Stimulated activated naive CD4-positive, alpha-beta T cell treated with Interleukin-2 at 50 U/mL for 16 hours (primary cell): ENCODE measurements around the gene GTF2I.
"Not testable (repeated sequence)": the region's sequence is repeated elsewhere in the genome, so short reads cannot be mapped to it uniquely, and the experiment has no call there.

Source experiments
- DNase-seq: peaks from one replicate; lab custom pipeline; 2025; lab: John Stamatoyannopoulos, UW

Gene GTF2I

DNA sequence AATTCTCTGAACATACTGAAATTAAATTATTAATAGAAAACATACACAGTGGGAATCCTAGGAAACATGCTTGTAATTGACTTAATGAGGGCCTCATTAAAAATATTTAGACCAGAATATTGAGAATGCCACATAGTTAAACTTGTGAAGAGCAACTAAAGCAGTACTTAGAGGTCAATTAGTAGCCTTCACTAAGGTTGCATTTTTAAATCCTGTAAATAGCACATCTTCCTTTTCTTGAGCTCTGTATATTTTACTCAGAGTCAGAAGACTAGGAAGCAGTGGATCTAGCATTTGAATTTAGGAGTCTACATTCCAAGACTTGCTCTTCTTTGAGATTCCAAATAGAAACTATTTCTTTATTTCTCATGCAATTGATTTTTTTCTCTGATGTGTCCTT is 56.0 kb downstream of the GTF2I start:
- no peak for DNase-seq

DNA sequence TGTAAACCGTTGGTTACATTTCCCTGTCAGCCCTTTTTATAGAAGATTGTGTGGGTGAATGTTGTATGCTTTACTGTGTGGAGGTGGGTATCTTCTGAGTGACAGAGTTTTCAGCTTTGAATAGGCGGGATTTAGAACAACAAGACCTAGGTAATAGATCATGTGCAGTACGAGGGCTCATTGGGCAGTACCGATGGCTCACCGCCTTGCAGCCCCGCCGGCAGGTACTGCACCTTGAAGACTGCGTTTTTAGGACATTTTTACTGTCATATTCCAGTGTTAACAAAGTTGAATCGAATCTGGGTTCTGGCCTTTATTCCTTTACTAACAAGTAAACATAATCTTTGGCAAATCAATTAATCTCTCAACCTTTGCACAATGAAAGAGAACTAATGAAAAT is 60.4 kb downstream of the GTF2I start:
- no peak for DNase-seq

DNA sequence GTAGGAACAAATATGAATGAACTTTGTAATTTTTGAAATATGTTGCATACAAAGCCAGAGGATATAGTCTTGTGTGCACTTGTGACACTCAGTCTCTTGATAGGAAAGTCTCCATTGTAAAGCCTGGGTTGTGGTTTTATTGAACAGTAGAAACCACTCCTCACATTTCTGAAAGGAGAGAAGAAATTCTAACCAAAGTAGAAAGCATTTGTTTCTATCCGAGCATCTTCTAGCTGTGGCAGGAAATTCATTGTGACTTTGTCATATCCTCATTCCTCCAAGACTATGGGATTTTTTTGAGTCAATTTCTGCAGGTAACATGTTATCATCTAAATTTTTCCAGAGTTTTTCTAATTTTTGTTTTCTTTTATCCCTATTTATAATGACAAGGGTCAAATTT is 60.8 kb downstream of the GTF2I start:
- no peak for DNase-seq

DNA sequence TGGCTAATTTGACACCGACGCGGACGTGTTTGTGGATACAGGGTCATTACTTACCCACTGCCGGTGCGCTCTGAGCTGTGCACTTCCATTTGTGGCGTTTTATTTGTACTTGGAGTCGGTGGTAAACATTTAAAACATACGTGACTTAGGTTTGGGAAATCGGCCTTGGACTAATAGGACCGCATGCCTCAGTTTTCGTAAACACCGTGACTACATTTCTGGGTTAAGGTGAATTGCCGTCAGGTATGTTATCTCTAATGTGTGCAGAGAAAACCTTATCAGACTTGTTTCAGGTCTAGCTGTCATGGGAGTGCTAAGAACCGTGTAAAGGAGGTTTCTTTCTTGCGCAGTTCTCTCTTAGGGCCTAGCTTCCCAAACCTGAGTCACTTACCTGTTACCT is 64.6 kb downstream of the GTF2I start:
- no peak for DNase-seq

DNA sequence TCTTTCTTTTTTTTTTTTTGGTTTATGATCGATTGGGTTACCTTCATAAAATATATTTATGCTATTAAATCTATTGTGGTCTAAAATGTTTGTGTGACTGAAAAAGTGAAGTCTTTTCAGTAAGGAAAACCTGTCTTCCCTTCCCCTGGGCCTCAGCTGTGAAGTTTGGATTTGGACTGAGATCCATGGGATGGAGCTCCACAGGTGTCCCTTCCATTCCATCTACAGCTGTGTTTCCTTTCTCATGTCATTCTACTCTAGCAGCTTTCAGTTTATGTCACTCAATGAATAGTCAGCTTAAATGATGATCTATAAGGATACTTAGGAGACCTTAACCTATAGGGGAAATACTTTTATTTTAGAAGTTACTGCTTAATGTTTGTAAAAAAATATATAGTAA is 68.3 kb downstream of the GTF2I start:
- DNase-seq = no peak

DNA sequence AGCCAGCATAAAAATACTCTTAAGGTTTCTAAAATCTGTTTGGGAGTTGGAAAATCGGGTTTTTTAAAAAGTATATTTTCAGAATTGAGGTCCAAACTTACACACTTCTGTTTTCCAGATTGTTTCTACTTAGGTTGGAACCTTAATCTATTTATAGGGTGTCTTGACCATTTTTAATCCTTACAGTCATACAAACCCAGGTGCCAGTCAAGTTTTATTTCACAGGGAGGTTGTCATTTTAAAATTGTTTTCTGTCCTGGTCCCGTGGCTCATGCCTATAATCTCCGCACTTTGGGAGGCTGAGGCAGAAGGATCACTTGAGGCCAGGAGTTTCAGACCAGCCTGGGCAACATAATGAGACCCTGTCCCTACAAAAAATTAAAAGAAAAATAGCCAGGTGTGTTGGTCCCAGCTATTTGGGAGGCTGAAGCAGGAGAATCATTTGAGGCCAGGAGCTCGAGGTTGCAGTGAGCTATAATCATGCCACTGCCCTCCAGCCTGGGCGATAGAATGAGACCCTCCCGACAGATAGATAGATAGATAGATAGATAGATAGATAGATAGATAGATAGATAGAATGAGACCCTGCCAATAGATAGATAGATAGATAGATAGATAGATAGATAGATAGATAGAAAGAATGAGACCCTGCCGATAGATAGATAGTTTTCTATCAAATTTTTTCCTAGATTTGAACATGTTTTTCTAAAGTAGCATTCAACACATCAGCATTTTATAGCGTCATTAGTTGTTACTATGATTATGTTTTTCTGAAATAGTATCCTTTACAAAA is 69.0 kb downstream of the GTF2I start:
- no peak for DNase-seq

DNA sequence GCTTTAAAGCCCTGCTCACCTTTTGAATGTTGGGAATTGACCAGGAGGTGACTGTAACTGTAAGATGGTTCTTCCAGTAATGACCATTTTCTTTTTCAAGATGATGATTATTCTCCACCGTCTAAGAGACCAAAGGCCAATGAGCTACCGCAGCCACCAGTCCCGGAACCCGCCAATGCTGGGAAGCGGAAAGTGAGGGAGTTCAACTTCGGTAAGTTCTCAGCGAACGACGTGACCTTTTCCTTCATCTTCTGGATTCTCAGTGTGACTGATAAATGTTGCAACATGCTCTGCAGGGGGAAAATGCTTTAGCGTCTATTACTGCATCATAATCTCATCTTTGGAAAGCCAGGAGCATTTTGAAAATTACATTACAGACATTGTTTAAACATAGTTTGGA is 71.2 kb downstream of the GTF2I start:
- not testable (repeated sequence) for DNase-seq

DNA sequence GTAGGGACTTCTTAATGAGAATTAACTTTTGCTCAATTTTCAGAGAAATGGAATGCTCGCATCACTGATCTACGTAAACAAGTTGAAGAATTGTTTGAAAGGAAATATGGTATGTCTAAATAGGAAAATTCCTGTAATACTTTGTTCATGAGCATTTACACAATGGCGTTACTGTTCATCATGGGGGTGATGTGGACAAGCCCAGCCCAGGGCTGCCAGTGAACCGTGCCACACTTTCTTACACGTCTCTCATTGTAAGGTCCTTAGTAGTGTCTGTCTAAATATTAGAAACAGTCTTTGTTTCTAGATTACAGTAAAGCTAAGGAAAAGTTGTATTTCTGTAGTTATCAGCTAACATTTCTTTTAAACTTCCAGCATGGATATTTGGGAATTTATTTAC is 72.7 kb downstream of the GTF2I start:
- DNase-seq = not testable (repeated sequence)

DNA sequence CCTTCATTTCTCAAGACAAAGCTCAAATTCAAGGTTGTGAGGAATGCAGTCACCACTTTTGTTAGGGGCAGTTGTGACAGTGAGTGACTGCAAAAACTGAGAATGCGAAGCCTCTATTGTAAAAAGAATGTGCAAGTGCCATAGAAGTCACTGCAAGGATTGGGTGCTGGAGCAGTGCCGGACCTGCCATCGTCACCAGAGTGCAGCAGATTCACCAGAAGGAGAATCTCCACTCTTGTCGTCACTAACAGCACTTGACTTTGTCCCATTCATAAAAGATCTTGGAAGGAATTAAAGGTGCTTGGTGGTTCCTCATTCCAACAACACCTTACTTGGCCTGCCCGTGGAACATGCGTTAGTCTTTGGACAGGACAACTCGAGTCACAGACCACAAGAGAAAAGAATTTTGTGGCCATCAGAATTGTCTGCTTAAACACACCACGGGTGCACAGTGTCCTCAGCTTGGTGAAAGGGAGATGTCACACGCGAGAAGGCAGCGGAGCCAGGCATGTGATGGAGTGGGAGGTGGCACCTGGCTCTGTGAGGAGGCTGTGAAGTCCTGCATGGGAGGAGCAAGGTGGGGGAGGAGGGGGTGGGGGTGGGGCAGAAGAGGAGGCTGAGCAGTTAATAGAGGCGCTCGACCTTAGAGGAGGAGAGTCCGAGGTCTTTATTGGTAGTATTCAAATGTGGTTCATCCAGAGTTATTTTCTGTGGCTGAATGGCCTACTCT is 82.6 kb downstream of the GTF2I start:
- DNase-seq = not testable (repeated sequence)

DNA sequence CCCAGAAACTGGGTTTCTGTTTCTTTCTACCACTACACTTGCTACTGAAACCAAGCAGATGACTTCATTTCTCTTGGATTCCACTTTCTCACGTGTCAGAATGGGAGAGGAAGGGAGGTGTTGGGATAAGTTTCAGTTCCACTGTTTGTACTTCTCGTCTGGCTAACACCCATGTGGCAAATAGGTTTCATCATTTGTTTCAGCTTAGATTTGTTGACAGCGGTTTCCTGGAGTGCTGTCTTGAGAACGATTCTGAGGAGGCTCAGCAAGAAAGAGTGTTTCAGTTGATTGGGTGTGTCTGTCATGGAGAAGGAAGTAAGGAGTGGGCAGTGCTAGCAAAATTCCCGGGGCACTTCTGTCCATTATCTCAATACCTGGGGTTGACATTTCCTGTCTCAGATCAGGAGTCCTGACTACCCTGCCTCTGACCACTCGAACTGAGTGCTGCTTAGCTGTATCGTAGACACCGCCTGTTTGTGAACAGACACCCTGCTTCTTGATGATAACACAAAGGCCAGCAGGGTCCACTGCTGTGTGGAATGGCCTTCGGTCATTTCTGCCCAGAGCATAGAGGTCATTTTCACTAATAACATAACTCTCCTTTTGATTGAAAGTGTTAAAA is 86.5 kb downstream of the GTF2I start:
- not testable (repeated sequence) for DNase-seq

DNA sequence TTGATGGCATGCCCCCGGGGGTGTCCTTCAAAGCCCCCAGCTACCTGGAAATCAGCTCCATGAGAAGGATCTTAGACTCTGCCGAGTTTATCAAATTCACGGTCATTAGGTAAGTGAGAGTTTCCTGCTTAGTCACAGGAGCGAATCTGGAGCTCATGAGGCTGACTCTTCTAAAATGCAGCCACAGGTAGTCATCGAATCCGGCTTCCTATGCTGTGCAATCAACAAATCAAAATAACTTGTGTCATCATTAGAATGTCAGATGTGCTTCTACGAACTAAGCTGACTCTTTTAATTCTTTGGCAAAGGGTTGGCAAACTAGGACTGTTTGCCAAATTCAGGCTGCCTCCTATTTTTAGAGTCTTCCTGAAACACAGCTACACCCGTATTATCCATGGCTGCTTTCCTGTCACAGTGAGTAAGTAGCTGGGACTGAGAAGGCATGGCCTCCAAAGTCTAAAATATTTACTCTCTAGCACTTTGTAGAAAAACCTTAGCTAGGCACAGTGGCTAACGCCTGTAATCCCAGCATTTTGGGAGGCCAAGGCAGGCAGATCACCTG is 96.5 kb downstream of the GTF2I start:
- DNase-seq = not testable (repeated sequence)

DNA sequence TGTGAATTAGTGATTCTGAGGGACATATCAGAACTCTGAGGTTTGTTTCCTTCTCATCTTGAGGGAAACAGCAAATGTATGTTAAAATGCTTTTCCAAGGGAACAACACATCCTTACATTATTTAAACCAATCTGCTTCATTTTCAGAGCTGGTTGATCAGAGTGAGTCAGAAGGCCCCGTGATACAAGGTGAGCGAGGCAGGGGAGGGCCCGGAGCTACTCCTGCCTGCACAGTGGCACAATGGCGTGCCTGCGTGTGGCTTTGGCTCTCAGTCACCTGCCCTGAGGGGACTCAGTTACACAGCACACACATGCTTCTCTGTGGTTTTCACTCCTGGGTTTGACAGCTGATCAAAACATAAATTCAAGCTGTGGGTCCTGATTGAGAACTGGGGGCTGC is 99.2 kb downstream of the GTF2I start:
- DNase-seq = not testable (repeated sequence)

DNA sequence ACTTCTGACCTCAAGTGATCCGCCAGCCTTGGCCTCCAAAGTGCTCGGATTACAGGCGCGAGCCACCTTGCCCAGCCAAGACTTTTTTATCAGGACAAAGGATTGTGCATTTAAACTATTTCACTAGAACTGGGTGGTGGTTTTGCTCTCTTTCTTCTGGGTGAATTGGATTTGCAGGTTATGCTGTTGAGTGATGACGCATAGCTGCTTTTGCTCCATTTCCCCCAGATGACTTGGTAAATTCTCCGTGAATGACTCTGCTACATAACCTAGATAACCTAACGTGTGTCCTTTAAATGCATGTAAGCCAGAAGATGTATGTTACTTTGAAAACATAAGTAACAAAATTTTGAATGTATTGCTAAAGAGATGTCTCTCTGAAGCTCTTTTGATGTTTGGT is 100.8 kb downstream of the GTF2I start:
- DNase-seq = not testable (repeated sequence)

DNA sequence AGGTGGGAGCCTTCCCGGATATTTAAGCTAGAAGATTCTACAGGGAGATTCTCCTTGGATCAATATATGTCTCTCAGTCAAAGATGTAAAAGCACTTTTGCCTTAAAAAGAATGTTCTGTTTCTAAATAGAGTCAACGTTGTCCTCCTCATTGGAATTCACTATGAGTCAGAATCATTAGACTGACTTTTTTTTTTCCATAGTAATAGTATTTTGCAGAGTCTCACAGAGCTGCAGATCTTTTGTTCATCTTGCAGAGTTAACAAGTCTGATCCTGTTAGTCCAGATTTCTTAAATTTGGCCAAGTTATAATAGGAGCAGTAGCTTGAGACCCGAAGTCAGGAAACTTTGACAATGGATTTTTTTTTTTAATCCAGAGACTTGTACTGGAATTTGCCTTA is 101.5 kb downstream of the GTF2I start:
- not testable (repeated sequence) for DNase-seq

DNA sequence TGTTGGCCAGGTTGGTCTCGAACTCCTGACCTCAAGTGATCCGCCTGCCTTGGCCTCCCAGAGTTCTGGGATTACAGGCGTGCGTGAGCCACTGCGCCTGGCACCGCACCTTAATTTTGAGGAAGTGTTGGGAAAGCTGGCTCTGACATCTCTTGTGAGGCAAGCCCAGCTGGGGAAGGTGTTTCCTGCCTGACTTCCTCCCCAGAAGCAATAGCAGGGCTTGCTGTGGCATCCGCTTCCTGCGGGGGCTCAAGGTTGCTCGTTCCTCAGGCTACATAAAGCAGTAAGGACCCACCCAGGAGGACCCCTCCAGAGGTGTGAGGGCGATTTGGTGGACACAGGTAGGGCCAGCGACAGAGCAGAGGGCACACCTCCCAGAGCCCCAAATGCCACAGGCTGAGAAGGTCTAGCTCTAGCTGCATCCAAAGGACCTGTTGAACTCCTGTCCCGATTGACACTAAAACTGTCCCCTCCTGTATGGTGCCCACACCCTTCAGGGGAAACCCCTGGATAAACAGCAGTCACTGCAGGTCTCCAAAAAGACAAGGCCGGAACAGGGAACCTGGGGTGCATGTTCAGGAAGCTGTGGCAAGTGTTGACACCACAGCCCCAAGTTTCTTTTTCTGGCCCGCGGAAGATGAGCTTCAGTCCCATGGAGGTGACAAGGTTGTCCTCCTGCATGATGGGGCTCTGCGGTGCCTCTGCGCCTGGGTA is 107.8 kb downstream of the GTF2I start:
- not testable (repeated sequence) for DNase-seq

DNA sequence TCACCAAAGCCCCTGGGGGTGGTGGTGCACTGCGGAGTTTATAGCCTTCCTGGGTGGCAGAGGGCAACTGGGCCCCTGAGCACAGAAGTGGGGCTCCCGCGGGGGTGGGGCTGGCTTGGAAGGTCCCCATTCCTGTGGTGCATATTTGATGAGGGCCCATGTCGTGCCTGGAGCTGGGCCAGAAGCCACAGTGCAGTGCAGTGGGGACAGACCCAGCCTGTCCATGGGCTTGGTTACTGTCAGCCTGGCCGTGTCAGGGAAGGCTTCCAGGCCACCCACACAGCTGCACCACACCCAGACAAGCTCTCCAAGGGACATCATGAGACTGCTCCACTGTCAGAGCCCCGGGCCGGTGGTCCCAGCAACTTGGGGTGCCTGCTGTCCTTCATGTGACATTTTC is 109.0 kb downstream of the GTF2I start:
- DNase-seq = not testable (repeated sequence)

DNA sequence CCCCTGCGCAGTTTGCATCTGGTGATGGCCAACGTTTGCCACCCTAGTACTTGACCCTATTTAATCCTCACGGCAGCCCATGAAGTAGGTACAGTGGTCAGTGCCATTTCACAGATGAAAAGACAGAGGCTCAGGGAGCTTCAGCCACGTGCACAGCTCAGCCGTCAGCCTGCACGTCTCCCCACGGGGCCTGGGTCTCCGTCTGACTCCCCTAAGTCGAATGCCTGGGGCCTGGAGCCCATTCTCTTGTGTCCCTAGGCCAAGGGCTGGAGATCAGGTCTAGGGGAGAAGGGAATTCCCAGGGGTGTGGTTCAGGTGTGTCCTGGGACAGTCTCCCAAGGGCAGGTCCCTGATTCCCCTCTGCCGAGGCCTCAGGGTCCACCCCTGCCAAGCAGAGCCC is 109.5 kb downstream of the GTF2I start:
- DNase-seq = not testable (repeated sequence)

DNA sequence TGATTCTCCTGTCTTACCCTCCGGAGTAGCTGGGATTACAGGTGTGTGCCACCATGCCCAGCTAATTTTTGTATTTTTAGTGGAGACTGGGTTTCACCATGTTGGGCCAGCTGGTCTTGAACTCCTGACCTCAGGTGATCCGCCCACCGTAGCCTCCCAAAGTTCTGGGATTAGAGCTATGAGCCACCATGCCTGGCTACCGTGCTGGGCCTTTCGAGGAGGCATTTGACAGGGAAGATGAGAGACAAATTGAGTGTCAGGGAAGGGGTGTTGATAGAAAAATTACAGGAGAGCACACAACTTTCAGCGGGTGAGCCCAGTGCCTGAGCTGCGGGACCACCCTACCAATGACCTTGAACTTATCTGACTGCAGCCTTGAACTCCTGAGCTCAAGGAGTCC is 112.5 kb downstream of the GTF2I start:
- not testable (repeated sequence) for DNase-seq

DNA sequence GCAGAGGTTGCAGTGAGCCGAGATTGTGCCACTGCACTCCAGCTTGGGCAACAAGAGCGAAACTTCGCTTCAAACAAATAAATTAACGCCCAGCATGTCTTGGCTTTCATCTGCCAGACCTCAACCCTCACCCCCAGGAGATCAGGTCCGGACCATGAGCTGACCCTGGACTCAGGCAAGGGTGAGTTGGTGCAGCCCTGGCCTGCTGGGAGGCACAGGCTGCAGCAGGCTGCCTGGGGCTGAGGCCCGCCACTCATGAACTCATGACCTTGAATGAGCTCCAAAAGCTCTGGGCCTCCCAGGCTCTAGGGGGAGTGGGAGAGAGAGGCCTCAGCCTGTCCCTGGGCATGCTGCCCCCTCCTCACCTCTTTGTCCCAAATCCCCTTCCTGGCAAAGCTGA is 114.6 kb downstream of the GTF2I start:
- not testable (repeated sequence) for DNase-seq

DNA sequence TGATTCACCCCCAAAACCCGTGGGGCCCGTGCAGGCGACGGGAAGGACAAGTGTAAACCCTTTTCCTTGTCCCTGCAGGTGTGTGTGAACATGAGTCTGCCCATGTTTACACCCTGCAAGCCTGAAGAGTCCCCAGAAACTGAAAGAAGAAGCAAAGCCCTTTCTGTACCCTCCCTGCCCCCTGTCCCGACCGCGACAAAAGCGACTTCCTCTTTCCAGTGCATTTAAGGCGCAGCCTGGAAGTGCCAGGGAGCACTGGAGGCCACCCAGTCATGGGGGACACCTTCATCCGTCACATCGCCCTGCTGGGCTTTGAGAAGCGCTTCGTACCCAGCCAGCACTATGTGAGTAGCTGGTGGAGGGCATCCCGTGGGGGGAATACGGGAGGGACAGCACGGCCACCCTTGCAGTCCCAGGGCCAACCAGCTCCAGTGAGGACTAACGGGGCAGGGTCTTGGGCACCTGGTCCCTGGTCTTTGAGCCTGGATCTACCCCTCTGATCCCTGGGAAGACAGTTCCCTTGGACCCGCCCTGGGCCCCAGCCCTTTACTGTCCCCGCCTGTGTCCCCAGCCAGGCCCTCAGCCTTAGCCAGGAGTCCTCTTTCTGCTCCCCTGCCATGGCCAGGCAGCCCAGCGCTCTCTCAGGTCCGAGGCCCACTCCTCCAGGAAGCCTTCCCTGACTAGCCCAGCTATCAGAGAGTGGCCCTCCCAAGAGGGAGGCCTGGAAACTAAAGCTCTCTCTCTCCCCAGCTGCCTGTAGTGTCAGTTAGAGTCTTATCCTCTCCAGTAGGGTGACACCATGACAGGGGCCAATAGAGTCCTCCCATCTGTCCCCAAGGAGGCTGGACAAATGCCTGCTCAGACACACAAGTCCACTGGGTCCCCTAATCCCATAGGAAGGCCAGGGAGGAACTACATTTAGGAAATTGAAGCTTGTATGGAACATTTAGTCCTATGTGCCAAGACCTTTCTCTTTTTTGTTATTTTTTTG is 116.5 kb downstream of the GTF2I start, which contains the start of gene NCF1:
NCF1 (plus strand) TSS at position 252 of the 991 bp plus-strand sequence; CDS start at position 273, 21 bp downstream.
- DNase-seq = not testable (repeated sequence)

DNA sequence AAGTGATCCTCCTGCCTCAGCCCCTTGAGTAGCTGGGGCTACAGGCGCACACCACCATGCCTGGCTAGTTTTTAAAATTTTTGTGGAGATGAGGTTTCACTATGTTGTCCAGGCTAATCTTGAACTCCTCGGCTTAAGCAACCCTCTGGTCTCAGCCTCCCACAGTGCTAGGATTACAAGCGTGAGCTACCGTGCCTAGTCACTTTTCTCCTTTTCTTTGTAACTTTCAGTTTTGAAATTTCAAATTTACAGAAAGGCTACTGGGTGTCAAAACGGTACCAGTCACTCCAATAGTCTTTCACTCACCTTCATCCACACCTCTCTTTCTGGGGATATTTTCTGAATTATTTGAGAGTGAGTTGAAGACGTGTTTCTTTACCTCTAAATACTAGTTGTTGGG is 117.6 kb downstream of the GTF2I start:
- DNase-seq = not testable (repeated sequence)
